ENCODE results near the gene ERBB4.

Gene ERBB4

DNA sequence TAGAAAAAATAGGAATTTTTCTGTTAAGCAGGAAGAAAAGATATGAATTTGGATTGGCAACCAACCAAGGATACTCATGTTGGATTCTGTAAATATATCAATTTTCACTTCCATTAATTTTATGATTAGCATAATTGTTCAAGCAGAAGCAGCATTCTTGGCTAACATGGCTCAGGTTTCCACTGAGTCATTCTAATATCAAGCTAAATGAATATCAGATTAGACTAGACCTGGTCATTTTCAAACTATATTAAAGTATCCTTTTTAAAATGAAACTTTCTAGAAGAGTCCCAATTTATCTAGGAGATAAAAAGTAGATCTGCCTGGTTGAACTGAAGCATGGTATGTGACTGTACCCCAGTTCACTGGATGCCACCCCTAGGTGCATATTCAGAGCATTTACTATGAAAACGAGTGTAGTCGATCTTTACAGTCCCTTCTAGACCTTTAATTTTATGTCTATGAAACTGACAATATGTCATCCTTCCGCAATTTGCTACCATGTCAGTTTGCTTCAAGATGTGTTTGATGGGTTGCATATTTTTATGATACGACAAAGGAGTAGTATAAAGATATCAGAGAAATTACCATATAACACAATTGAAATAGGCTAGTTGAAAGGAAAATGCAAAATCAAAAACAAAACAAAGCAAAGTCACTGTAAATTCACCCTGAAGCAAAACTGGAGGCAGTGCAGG lies 704.9 kb downstream of the ERBB4 start:
- Histone ChIP-seq H2AFZ (ENCODE audit: low read length) (no peak overlapping the region), H3K4me2 (ENCODE audit: low read depth, low read length) (no peak overlapping the region), H3K79me2 (ENCODE audit: low read length) (no peaks in the 10 kb centered on the region), H3F3A (ENCODE audit: insufficient read depth, low read length) (peaks cover 8% of the 10 kb centered on the region), H3K9ac (ENCODE audit: low read length) (no peak overlapping the region), H3K9me2 (replicated peaks; ENCODE audit: insufficient read depth, low read length) (no peaks in the 10 kb centered on the region), H3K9me3 (replicated peaks; ENCODE audit: insufficient read depth, low read length) (no peaks in the 10 kb centered on the region), H3K4me3 (ENCODE audit: low read length) (no peak overlapping the region), H3K36me3 (replicated peaks; ENCODE audit: insufficient read depth, low read length) (no peaks in the 10 kb centered on the region), H4K20me1 (ENCODE audit: insufficient read depth, low read length) (no peaks in the 10 kb centered on the region), H3K4me1 (ENCODE audit: low read length) (peaks cover 24% of the 10 kb centered on the region), H3K27me3 (replicated peaks; ENCODE audit: insufficient read depth, low read length) (no peaks in the 10 kb centered on the region), H3K27ac (ENCODE audit: low read length) (no peak overlapping the region)
- no peak for DNase-seq
- TF ChIP-seq, protein P1, sequence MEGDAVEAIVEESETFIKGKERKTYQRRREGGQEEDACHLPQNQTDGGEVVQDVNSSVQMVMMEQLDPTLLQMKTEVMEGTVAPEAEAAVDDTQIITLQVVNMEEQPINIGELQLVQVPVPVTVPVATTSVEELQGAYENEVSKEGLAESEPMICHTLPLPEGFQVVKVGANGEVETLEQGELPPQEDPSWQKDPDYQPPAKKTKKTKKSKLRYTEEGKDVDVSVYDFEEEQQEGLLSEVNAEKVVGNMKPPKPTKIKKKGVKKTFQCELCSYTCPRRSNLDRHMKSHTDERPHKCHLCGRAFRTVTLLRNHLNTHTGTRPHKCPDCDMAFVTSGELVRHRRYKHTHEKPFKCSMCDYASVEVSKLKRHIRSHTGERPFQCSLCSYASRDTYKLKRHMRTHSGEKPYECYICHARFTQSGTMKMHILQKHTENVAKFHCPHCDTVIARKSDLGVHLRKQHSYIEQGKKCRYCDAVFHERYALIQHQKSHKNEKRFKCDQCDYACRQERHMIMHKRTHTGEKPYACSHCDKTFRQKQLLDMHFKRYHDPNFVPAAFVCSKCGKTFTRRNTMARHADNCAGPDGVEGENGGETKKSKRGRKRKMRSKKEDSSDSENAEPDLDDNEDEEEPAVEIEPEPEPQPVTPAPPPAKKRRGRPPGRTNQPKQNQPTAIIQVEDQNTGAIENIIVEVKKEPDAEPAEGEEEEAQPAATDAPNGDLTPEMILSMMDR (IDR thresholded peaks at IDR 0.05; ENCODE audit: low read length) = no peak
- TF ChIP-seq EZH2 (optimal IDR thresholded peaks at IDR 0.05; ENCODE audit: low read depth, low read length) = no peak
- no peak for TF ChIP-seq EZH2phosphoT487 (IDR thresholded peaks at IDR 0.05; ENCODE audit: low read length)

DNA sequence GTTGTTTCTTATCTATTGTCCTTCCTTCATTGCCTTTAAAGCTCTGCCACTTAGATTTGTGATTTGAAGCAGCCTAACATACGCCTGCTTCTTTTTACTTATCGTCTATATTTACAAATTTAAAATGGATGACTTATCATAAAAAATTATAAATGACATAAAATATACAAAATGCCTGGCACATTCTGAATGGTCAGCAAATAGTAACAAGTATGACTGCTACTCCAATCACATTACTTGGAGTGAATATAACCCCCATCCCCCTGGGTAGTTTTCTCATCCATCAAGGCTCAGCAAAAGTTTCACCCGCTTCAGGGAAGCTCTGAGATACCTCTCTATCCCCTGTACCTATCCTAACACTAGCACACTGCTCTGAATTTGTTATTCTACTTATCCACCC lies 708.9 kb downstream of the ERBB4 start:
- no peak overlapping the region for H3K4me2 ChIP-seq (ENCODE audit: low read depth, low read length)

DNA sequence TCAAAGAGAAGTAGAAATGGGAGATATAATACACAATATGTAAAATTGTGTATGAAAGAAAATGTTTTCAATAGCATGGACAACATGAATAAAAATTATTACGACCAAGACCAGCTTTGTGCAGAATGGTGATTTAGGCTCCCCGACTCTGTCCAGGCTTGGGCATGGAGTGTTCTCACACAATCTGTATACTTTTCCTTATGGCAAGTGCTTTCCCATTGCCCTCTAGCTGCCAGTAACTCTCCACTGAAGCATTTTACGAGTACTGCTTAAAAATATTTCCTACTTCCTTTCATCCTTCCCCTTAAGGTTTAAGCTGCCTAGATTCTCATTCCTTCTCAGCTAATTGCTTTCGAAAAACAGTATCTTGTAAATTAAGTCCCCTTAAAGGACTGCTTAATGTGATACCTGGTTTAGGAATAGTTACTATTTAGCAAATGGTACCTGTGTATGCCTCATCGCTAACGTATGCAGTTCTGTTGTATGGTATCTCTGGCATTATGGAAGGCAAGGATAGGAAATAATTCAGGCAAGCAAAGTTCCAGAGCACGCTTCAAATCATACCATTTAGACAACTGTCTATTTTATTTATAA lies 714.6 kb downstream of the ERBB4 start:
- Histone ChIP-seq H3F3A (ENCODE audit: insufficient read depth, low read length) (no peaks in the 10 kb centered on the region), H3K27me3 (replicated peaks; ENCODE audit: insufficient read depth, low read length) (no peaks in the 10 kb centered on the region), H3K9ac (ENCODE audit: low read length) (no peak overlapping the region), H3K4me1 (ENCODE audit: low read length) (no peaks in the 10 kb centered on the region), H3K79me2 (ENCODE audit: low read length) (no peaks in the 10 kb centered on the region), H2AFZ (ENCODE audit: low read length) (no peak overlapping the region), H4K20me1 (ENCODE audit: insufficient read depth, low read length) (no peaks in the 10 kb centered on the region), H3K4me3 (ENCODE audit: low read length) (no peak overlapping the region), H3K4me2 (ENCODE audit: low read depth, low read length) (no peak overlapping the region), H3K9me3 (replicated peaks; ENCODE audit: insufficient read depth, low read length) (no peaks in the 10 kb centered on the region), H3K27ac (ENCODE audit: low read length) (no peak overlapping the region), H3K9me2 (replicated peaks; ENCODE audit: insufficient read depth, low read length) (no peaks in the 10 kb centered on the region), H3K36me3 (replicated peaks; ENCODE audit: insufficient read depth, low read length) (no peaks in the 10 kb centered on the region)
- no peak for DNase-seq
- TF ChIP-seq EZH2 (optimal IDR thresholded peaks at IDR 0.05; ENCODE audit: low read depth, low read length) (no peak), EZH2phosphoT487 (IDR thresholded peaks at IDR 0.05; ENCODE audit: low read length) (no peak)
- TF ChIP-seq, protein P1 (IDR thresholded peaks at IDR 0.05; ENCODE audit: low read length) = no peak

More for the DNA sequence above, 708.9 kb downstream of the ERBB4 start:
- no peak for DNase-seq
- no peak overlapping the region for H3K9ac ChIP-seq (ENCODE audit: low read length)
- H3K36me3 ChIP-seq (replicated peaks; ENCODE audit: insufficient read depth, low read length) = no peaks in the 10 kb centered on the region
- no peaks in the 10 kb centered on the region for H3F3A ChIP-seq (ENCODE audit: insufficient read depth, low read length)
- no peaks in the 10 kb centered on the region for H3K27me3 ChIP-seq (replicated peaks; ENCODE audit: insufficient read depth, low read length)
- no peaks in the 10 kb centered on the region for H3K79me2 ChIP-seq (ENCODE audit: low read length)
- no peaks in the 10 kb centered on the region for H3K9me2 ChIP-seq (replicated peaks; ENCODE audit: insufficient read depth, low read length)
- no peaks in the 10 kb centered on the region for H3K9me3 ChIP-seq (replicated peaks; ENCODE audit: insufficient read depth, low read length)
- no peak overlapping the region for H3K4me3 ChIP-seq (ENCODE audit: low read length)
- no peak overlapping the region for H3K27ac ChIP-seq (ENCODE audit: low read length)
- no peaks in the 10 kb centered on the region for H4K20me1 ChIP-seq (ENCODE audit: insufficient read depth, low read length)
- TF ChIP-seq, protein P1 (IDR thresholded peaks at IDR 0.05; ENCODE audit: low read length) = no peak
- no peak for TF ChIP-seq EZH2 (optimal IDR thresholded peaks at IDR 0.05; ENCODE audit: low read depth, low read length)
- no peaks in the 10 kb centered on the region for H3K4me1 ChIP-seq (ENCODE audit: low read length)
- H2AFZ ChIP-seq (ENCODE audit: low read length) = no peak overlapping the region

Measured in MM.1S (cell line).